Measurements from ENCODE around the gene SRRD.

DNA sequence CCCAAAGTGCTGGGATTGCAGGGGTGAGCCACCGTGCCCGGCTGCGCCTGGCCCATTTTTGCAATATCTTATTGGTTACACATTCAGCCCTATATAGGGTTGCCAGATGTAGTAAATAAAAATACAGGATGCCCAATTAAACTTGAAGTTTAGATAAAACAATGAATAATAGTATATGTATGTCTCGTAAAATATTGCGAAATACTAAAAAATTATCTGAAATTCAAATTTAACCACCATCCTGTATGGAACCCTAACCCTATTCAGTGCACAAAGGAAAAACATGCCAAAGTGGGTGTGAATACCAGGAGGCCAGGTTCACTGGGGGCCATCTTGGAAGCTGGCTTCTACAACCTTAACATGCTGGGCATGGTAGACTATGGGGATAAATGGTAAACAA is 33.8 kb downstream of the SRRD start:
- no peak for TF ChIP-seq YY1 (IDR thresholded peaks at IDR 0.05; ENCODE audit: low read depth)
- TF ChIP-seq USF1 (IDR thresholded peaks at IDR 0.05) = no peak
- no peak for TF ChIP-seq RAD21 (IDR thresholded peaks at IDR 0.05; ENCODE audit: low read depth)
- no peak for TF ChIP-seq EP300 (IDR thresholded peaks at IDR 0.05; ENCODE audit: borderline replicate concordance)
- no peak for TF ChIP-seq REST (IDR thresholded peaks at IDR 0.05; ENCODE audit: low read depth)
- TF ChIP-seq TEAD4 (IDR thresholded peaks at IDR 0.05) = no peak
- TF ChIP-seq, protein P1, sequence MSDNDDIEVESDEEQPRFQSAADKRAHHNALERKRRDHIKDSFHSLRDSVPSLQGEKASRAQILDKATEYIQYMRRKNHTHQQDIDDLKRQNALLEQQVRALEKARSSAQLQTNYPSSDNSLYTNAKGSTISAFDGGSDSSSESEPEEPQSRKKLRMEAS (IDR thresholded peaks at IDR 0.05) = no peak
- no peak for TF ChIP-seq FOXM1 (IDR thresholded peaks at IDR 0.05; ENCODE audit: borderline replicate concordance, low read depth)
- TF ChIP-seq TAF1 (IDR thresholded peaks at IDR 0.05; ENCODE audit: low read depth) = no peak
- TF ChIP-seq NFIC (IDR thresholded peaks at IDR 0.05) = no peak
- no peak for TF ChIP-seq TCF12 (IDR thresholded peaks at IDR 0.05; ENCODE audit: low read depth)
